Stimulated activated CD8-positive, alpha-beta memory T cell treated with anti-CD3 and anti-CD28 coated beads, Interleukin-4, amount 100 ng/mL, for 4 hours (primary cell): Measurements from ENCODE around the gene SNED1.

Source experiments
- DNase-seq, 2 donors: peaks; one replicate each; pipeline ENCODE4 v3.0.0-alpha.2; 2020; ENCODE audit warnings: low read depth in 2 of 2, low spot score in 1 of 2

SNED1 gene

GRCh38 chr2:241003830-241004564 lies 5.6 kb downstream of the SNED1 start:
- DNase-seq: no peak

GRCh38 chr2:241005569-241005968 lies 7.2 kb downstream of the SNED1 start:
- no peak for DNase-seq

GRCh38 chr2:241006412-241006811 lies 8.0 kb downstream of the SNED1 start:
- DNase-seq: no peak

- DNase-seq: no peak
Measured at GRCh38 chr2:241007111-241007510, 8.7 kb downstream of the SNED1 start.

GRCh38 chr2:241007880-241008710 lies 9.7 kb downstream of the SNED1 start:
- DNase-seq: no peak

- no peak for DNase-seq
Measured at GRCh38 chr2:241008711-241009121, 10.3 kb downstream of the SNED1 start.

GRCh38 chr2:241009191-241009590 lies 10.8 kb downstream of the SNED1 start:
- DNase-seq: no peak

GRCh38 chr2:241009601-241010530 lies 11.4 kb downstream of the SNED1 start:
- DNase-seq: no peak

GRCh38 chr2:241010531-241011295 lies 12.3 kb downstream of the SNED1 start:
- no peak for DNase-seq

GRCh38 chr2:241011296-241011600 lies 12.8 kb downstream of the SNED1 start:
- no peak for DNase-seq

GRCh38 chr2:241011751-241012510 lies 13.5 kb downstream of the SNED1 start:
- DNase-seq: no peak

- DNase-seq: no peak
Measured at GRCh38 chr2:241014224-241014623, 15.8 kb downstream of the SNED1 start.

GRCh38 chr2:241014764-241015163 lies 16.3 kb downstream of the SNED1 start:
- DNase-seq: no peak

GRCh38 chr2:241015439-241015838 lies 17.0 kb downstream of the SNED1 start:
- no peak for DNase-seq

- DNase-seq: no peak
Measured at GRCh38 chr2:241017228-241017940, 19.0 kb downstream of the SNED1 start.

GRCh38 chr2:241018051-241018891 lies 19.9 kb downstream of the SNED1 start:
- no peak for DNase-seq

- DNase-seq: no peak
Measured at GRCh38 chr2:241019441-241020139, 21.2 kb downstream of the SNED1 start.

- DNase-seq: no peak
Measured at GRCh38 chr2:241020201-241020600, 21.8 kb downstream of the SNED1 start.
